IMR-90 (cell line): Measurements from ENCODE around the gene BBS7. TPM values are rescaled to one million over a fixed set of nuclear protein-coding genes. Genes with fewer than 3 reads are reported as not detected.

Experiments
- ATAC-seq: fragments of 200-7000 bp; cut with Tn5 transposase; 2 replicates; pipeline ENCODE4 v1.9.1; 2020; ENCODE audit warnings: low read depth, mild to moderate bottlenecking, moderate library complexity
- BruUV-seq: library from RNA; stranded (reverse); fragments of 400-500 nt; replicated peaks from 2 replicates; lab custom pipeline; 2021; lab: Mats Ljungman, UMichigan
- CTCF ChIA-PET: fragments of 300-600 bp; formaldehyde crosslinking; extraction: SDS; loops from one replicate; lab custom pipeline; 2021; ENCODE audit warnings: antibody characterized with exemption; lab: Yijun Ruan, JAX
- POLR2A ChIA-PET: fragments of 300-600 bp; sonication (Branson Sonifier 250); formaldehyde crosslinking; loops from one replicate; lab custom pipeline; 2022; ENCODE audit warnings: antibody characterized with exemption; ENCODE audit not compliant: unreplicated experiment; lab: Charles Lee
- DNase-seq: peaks from one replicate; pipeline ENCODE4 v3.0.0; 2013
- H2AFZ ChIP-seq: replicated peaks from 2 replicates; pipeline ENCODE3; 2013; ENCODE audit warnings: low read length, mild to moderate bottlenecking; ENCODE audit not compliant: poor library complexity
- H2AK5ac ChIP-seq: 2 replicates; pipeline ENCODE4 v1.6.1; 2013; ENCODE audit warnings: low read depth, low read length, inconsistent platforms
- H2AK9ac ChIP-seq: replicated peaks from 2 replicates; pipeline ENCODE3; 2013; ENCODE audit warnings: mild to moderate bottlenecking, low read depth, low read length, moderate library complexity; ENCODE audit not compliant: poor library complexity
- H2BK120ac ChIP-seq: 2 replicates; pipeline ENCODE4 v1.6.1; 2013; ENCODE audit warnings: low read depth, low read length, inconsistent platforms
- H2BK15ac ChIP-seq: 3 replicates; pipeline ENCODE4 v1.6.1; 2013; ENCODE audit warnings: low read depth, low read length, inconsistent platforms
- H2BK20ac ChIP-seq: 2 replicates; pipeline ENCODE4 v1.6.1; 2013; ENCODE audit warnings: low read depth, mild to moderate bottlenecking, inconsistent platforms, low read length, moderate library complexity
- H2BK5ac ChIP-seq: 2 replicates; pipeline ENCODE4 v1.6.1; 2013; ENCODE audit warnings: mild to moderate bottlenecking, low read depth, low read length, inconsistent platforms; ENCODE audit not compliant: poor library complexity, severe bottlenecking
- H3K14ac ChIP-seq: replicated peaks from 2 replicates; pipeline ENCODE4 v1.6.1; 2013; ENCODE audit warnings: low read depth, low read length, inconsistent platforms
- H3K18ac ChIP-seq: 2 replicates; pipeline ENCODE4 v1.6.1; 2013; ENCODE audit warnings: low read depth, low read length, control low read depth
- H3K23ac ChIP-seq: 2 replicates; pipeline ENCODE4 v1.6.1; 2013; ENCODE audit warnings: low read depth, low read length, inconsistent platforms
- H3K27ac ChIP-seq: 2 replicates; pipeline ENCODE4 v1.5.1; 2013; ENCODE audit warnings: mild to moderate bottlenecking, control low read depth, low read length; ENCODE audit not compliant: insufficient read depth
- H3K27me3 ChIP-seq: 2 replicates; pipeline ENCODE4 v1.6.1; 2013; ENCODE audit warnings: low read length; ENCODE audit not compliant: control insufficient read depth, insufficient read depth
- H3K36me3 ChIP-seq: 2 replicates; pipeline ENCODE4 v1.6.1; 2013; ENCODE audit warnings: low read length, mixed read lengths; ENCODE audit not compliant: control insufficient read depth, insufficient read depth
- H3K4ac ChIP-seq: 2 replicates; pipeline ENCODE4 v1.6.1; 2013; ENCODE audit warnings: low read depth, low read length, inconsistent platforms
- H3K4me1 ChIP-seq: 2 replicates; pipeline ENCODE4 v1.6.1; 2013; ENCODE audit warnings: low read length, mixed read lengths; ENCODE audit not compliant: control insufficient read depth, insufficient read depth
- H3K4me2 ChIP-seq: 2 replicates; pipeline ENCODE4 v1.6.1; 2013; ENCODE audit warnings: low read depth, mild to moderate bottlenecking, control low read depth, low read length, moderate library complexity
- H3K4me3 ChIP-seq: 2 replicates; pipeline ENCODE4 v1.5.1; 2013; ENCODE audit warnings: low read depth, mild to moderate bottlenecking, control low read depth, low read length, moderate library complexity; ENCODE audit not compliant: insufficient read depth
- H3K56ac ChIP-seq: 2 replicates; pipeline ENCODE4 v1.6.1; 2013; ENCODE audit warnings: low read length, inconsistent platforms; ENCODE audit not compliant: insufficient read depth; ENCODE audit errors: extremely low read depth
- H3K79me1 ChIP-seq, 2 experiments: 2 replicates each; pipeline ENCODE4 v1.6.1; 2013; ENCODE audit warnings: low read length in 2 of 2, inconsistent platforms in 1 of 2, low read depth in 1 of 2
- H3K9ac ChIP-seq: 2 replicates; pipeline ENCODE4 v1.6.1; 2013; ENCODE audit warnings: low read depth, low read length, control low read depth
- H3K9me1 ChIP-seq: 2 replicates; pipeline ENCODE4 v1.6.1; 2013; ENCODE audit warnings: low read length, inconsistent platforms; ENCODE audit not compliant: insufficient read depth
- H3K9me3 ChIP-seq: 2 replicates; pipeline ENCODE4 v1.6.1; 2013; ENCODE audit warnings: low read length; ENCODE audit not compliant: control insufficient read depth, insufficient read depth
- H4K20me1 ChIP-seq: 2 replicates; pipeline ENCODE4 v1.6.1; 2013; ENCODE audit warnings: low read length, inconsistent platforms; ENCODE audit not compliant: insufficient read depth
- H4K5ac ChIP-seq: 2 replicates; pipeline ENCODE4 v1.6.1; 2013; ENCODE audit warnings: mild to moderate bottlenecking, low read depth, low read length, control low read depth
- H4K8ac ChIP-seq, 2 experiments: 2 replicates each; pipeline ENCODE4 v1.6.1; 2013; ENCODE audit warnings: low read depth in 2 of 2, low read length in 2 of 2, control low read depth in 1 of 2, inconsistent platforms in 1 of 2
- H4K91ac ChIP-seq: 2 replicates; pipeline ENCODE4 v1.6.1; 2013; ENCODE audit warnings: low read depth, low read length, inconsistent platforms; ENCODE audit not compliant: insufficient read depth
- BHLHE40 ChIP-seq: fragments of 150-350 bp; IDR thresholded peaks from 2 replicates; pipeline ENCODE4 v1.6.1; 2016; ENCODE audit warnings: mild to moderate bottlenecking, low read depth, low read length
- CEBPB ChIP-seq: IDR thresholded peaks from 2 replicates; pipeline ENCODE4 v1.6.1; 2012; ENCODE audit warnings: low read depth, low read length, improper control_type of control experiment
- CHD1 ChIP-seq: IDR thresholded peaks from 2 replicates; pipeline ENCODE4 v1.6.1; 2012; ENCODE audit warnings: low read depth, low read length, improper control_type of control experiment
- FOS ChIP-seq: fragments of 150-350 bp; IDR thresholded peaks from 2 replicates; pipeline ENCODE4 v1.6.1; 2016; ENCODE audit warnings: low read depth, low read length
- MAFK ChIP-seq: IDR thresholded peaks from 2 replicates; pipeline ENCODE4 v1.6.1; 2012; ENCODE audit warnings: low read depth, low read length, improper control_type of control experiment
- MAZ ChIP-seq: IDR thresholded peaks from 2 replicates; pipeline ENCODE4 v1.6.1; 2012; ENCODE audit warnings: low read depth, mild to moderate bottlenecking, low read length, improper control_type of control experiment, moderate library complexity, borderline replicate concordance
- MXI1 ChIP-seq: IDR thresholded peaks from 2 replicates; pipeline ENCODE4 v1.6.1; 2012; ENCODE audit warnings: low read depth, mild to moderate bottlenecking, low read length, moderate library complexity, borderline replicate concordance
- NFE2L2 ChIP-seq: fragments of 150-350 bp; IDR thresholded peaks from 2 replicates; pipeline ENCODE4 v1.6.1; 2016; ENCODE audit warnings: low read depth, mild to moderate bottlenecking, low read length
- POLR2A ChIP-seq: IDR thresholded peaks from 2 replicates; pipeline ENCODE4 v1.6.1; 2012; ENCODE audit warnings: mild to moderate bottlenecking, low read depth, low read length
- RAD21 ChIP-seq: IDR thresholded peaks from 2 replicates; pipeline ENCODE4 v1.6.1; 2012; ENCODE audit warnings: low read length, improper control_type of control experiment
- RCOR1 ChIP-seq: IDR thresholded peaks from 2 replicates; pipeline ENCODE4 v1.6.1; 2012; ENCODE audit warnings: mild to moderate bottlenecking, low read length, improper control_type of control experiment; ENCODE audit not compliant: insufficient replicate concordance
- RFX5 ChIP-seq: IDR thresholded peaks from 2 replicates; pipeline ENCODE4 v1.8.0; 2012; ENCODE audit warnings: low read depth, mild to moderate bottlenecking, low read length, moderate library complexity
- SMC3 ChIP-seq: fragments of 150-350 bp; IDR thresholded peaks from 2 replicates; pipeline ENCODE4 v1.6.1; 2016; ENCODE audit warnings: low read depth, mild to moderate bottlenecking, antibody characterized with exemption, low read length, moderate library complexity
- WGBS, 2 experiments: methylation state at CpG; one replicate each; pipeline versions ENCODE4 v1.1.5 to v1.1.7; 2013; ENCODE audit warnings: missing lambda C conversion rate in 2 of 2; ENCODE audit not compliant: insufficient read length in 1 of 2; ENCODE audit errors: extremely low coverage in 2 of 2; 5-methylcytosine and 5-hydroxymethylcytosine counted together
- dilution Hi-C: fragments of 300-500 bp; cut with HindIII; formaldehyde crosslinking; loops from one replicate; pipeline ENCODE4 v1.14.3; 2018; ENCODE audit warnings: low sequenced_read_pairs; ENCODE audit not compliant: unreplicated experiment
- in situ Hi-C: fragments of 300-500 bp; cut with MboI; formaldehyde crosslinking; loops from 3 replicates; pipeline ENCODE4 v1.14.3; 2019; ENCODE audit warnings: low sequenced_read_pairs, inconsistent platforms, mixed read lengths
- intact Hi-C: fragments of 100-400 bp; cut with micrococcal nuclease; formaldehyde crosslinking; loops from 2 replicates; pipeline ENCODE4 v1.10.0; 2022
- polyA plus RNA-seq, 3 experiments: library from polyadenylated mRNA; depleted of rRNA; stranded (reverse); fragments of >200 nt; gene quantifications; 2 replicates each; pipeline ENCODE4 v1.2.3, GENCODE V29; 2012; ENCODE audit warnings: low replicate concordance in 1 of 3
- total RNA-seq: library from RNA; depleted of rRNA; stranded (reverse); fragments of >200 nt; gene quantifications from 2 replicates; pipeline ENCODE4 v1.2.3, GENCODE V29; 2012
- TF ChIP-seq, protein P1 (sequence below): fragments of 150-350 bp; IDR thresholded peaks from 2 replicates; pipeline ENCODE4 v1.6.1; 2017; ENCODE audit warnings: mild to moderate bottlenecking, antibody characterized with exemption, low read length, low read depth
- TF ChIP-seq, protein P2 (sequence below): conservative IDR thresholded peaks from 2 replicates; pipeline ENCODE4 v1.5.1; 2012; ENCODE audit warnings: mild to moderate bottlenecking, low read depth, low read length, improper control_type of control experiment
- TF ChIP-seq, protein P3 (sequence below): fragments of 150-350 bp; IDR thresholded peaks from 2 replicates; pipeline ENCODE4 v1.6.1; 2016; ENCODE audit warnings: low read depth, mild to moderate bottlenecking, low read length, moderate library complexity, borderline replicate concordance

The BBS7 gene
- total and polyA plus RNA-seq, 2 of the 4 experiments (the other 2 are of a cell fraction): 23.0 to 32.3 TPM

- ATAC-seq: no peak
- Histone ChIP-seq H3K79me1 (peaks cover 4 to 13% of the 10 kb centered on the region in 2 experiments; a peak in 3 of 4 replicates), H2BK15ac (no peak overlapping the region), H2AK5ac (no peak overlapping the region), H3K36me3 (peaks cover 2% of the 10 kb centered on the region), H4K5ac (no peak overlapping the region), H4K8ac (no peak overlapping the region), H2BK20ac (no peak overlapping the region), H3K56ac (no peak overlapping the region), H4K20me1 (no peaks in the 10 kb centered on the region), H2BK120ac (no peak overlapping the region), H3K27ac (no peak overlapping the region), H4K91ac (no peak overlapping the region), H3K27me3 (no peaks in the 10 kb centered on the region), H3K9me3 (no peaks in the 10 kb centered on the region), H3K9ac (no peak overlapping the region), H3K4me2 (no peak overlapping the region), H2BK5ac (no peak overlapping the region), H3K23ac (no peak overlapping the region), H2AK9ac (no peak overlapping the region), H3K4me1 (peaks cover 4% of the 10 kb centered on the region), H3K9me1 (no peaks in the 10 kb centered on the region; the same call in 1 of the 2 replicates), H2AFZ (no peak overlapping the region), H3K14ac (no peak overlapping the region), H3K18ac (no peak overlapping the region), H3K4ac (no peak overlapping the region), H3K4me3 (no peak overlapping the region)
- TF ChIP-seq RFX5: no peak
- TF ChIP-seq, protein P1, sequence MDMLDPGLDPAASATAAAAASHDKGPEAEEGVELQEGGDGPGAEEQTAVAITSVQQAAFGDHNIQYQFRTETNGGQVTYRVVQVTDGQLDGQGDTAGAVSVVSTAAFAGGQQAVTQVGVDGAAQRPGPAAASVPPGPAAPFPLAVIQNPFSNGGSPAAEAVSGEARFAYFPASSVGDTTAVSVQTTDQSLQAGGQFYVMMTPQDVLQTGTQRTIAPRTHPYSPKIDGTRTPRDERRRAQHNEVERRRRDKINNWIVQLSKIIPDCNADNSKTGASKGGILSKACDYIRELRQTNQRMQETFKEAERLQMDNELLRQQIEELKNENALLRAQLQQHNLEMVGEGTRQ: no peak
- TF ChIP-seq FOS: no peak
- no peak for TF ChIP-seq MAFK
- no peak for TF ChIP-seq RCOR1
- no peak for TF ChIP-seq RAD21
- no peak for TF ChIP-seq NFE2L2
- TF ChIP-seq CHD1: no peak
- TF ChIP-seq, protein P2, sequence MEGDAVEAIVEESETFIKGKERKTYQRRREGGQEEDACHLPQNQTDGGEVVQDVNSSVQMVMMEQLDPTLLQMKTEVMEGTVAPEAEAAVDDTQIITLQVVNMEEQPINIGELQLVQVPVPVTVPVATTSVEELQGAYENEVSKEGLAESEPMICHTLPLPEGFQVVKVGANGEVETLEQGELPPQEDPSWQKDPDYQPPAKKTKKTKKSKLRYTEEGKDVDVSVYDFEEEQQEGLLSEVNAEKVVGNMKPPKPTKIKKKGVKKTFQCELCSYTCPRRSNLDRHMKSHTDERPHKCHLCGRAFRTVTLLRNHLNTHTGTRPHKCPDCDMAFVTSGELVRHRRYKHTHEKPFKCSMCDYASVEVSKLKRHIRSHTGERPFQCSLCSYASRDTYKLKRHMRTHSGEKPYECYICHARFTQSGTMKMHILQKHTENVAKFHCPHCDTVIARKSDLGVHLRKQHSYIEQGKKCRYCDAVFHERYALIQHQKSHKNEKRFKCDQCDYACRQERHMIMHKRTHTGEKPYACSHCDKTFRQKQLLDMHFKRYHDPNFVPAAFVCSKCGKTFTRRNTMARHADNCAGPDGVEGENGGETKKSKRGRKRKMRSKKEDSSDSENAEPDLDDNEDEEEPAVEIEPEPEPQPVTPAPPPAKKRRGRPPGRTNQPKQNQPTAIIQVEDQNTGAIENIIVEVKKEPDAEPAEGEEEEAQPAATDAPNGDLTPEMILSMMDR: no peak
- TF ChIP-seq SMC3: no peak
- no peak for TF ChIP-seq CEBPB
- TF ChIP-seq MXI1: no peak
- no peak for TF ChIP-seq POLR2A
- no peak for TF ChIP-seq BHLHE40
- no peak for TF ChIP-seq MAZ
- TF ChIP-seq, protein P3, sequence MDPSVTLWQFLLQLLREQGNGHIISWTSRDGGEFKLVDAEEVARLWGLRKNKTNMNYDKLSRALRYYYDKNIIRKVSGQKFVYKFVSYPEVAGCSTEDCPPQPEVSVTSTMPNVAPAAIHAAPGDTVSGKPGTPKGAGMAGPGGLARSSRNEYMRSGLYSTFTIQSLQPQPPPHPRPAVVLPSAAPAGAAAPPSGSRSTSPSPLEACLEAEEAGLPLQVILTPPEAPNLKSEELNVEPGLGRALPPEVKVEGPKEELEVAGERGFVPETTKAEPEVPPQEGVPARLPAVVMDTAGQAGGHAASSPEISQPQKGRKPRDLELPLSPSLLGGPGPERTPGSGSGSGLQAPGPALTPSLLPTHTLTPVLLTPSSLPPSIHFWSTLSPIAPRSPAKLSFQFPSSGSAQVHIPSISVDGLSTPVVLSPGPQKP: no peak
- DNase-seq: no peak
- WGBS, 2 experiments: no CpG with 5 or more reads among the region's 2 CpGs
- intact Hi-C loops (loop anchor here (10.0 kb wide), 1 partner anchor 450 kb away; no protein-coding TSS in a partner anchor), dilution Hi-C loops (no loop called here), in situ Hi-C loops (no loop called here)
- ChIA-PET CTCF (interaction anchor here (0.8 kb wide), 1 partner anchor 89 kb away, joined by 3 read pairs; no protein-coding TSS in a partner anchor), POLR2A (no interaction called here)
- no TSS peak for BruUV-seq
Measured at GRCh38 chr4:121824950-121825349, 45.3 kb downstream of the BBS7 start.
